HepG2 (cell line): Measurements from ENCODE around the gene S100P. TPM values are rescaled to one million over a fixed set of nuclear protein-coding genes. Genes with fewer than 3 reads are reported as not detected.

Experiments
- AGO1 ChIP-seq: fragments of 200-400 bp; formaldehyde crosslinking; IDR thresholded peaks from 2 replicates; pipeline ENCODE4 v1.6.1; 2017; ENCODE audit warnings: mild to moderate bottlenecking, low read depth, low read length, moderate library complexity; ENCODE audit not compliant: poor library complexity, severe bottlenecking
- BATF2 ChIP-seq: sonication (generic); formaldehyde crosslinking; IDR thresholded peaks from 2 replicates; pipeline ENCODE4 v1.8.0; 2022; ENCODE audit warnings: mild to moderate bottlenecking, missing genetic modification reagents, moderate library complexity
- BHLHE40 ChIP-seq: IDR thresholded peaks from 2 replicates; pipeline ENCODE4 v1.6.1; 2011; ENCODE audit warnings: low read length, improper control_type of control experiment
- GMEB1 ChIP-seq: sonication (generic); formaldehyde crosslinking; IDR thresholded peaks from 2 replicates; pipeline ENCODE4 v1.5.1; 2020; ENCODE audit warnings: missing genetic modification reagents, mild to moderate bottlenecking, borderline replicate concordance
- HNRNPL ChIP-seq: fragments of 200-400 bp; formaldehyde crosslinking; IDR thresholded peaks from 2 replicates; pipeline ENCODE4 v1.6.1; 2017; ENCODE audit warnings: mild to moderate bottlenecking, low read depth, low read length
- HNRNPUL1 ChIP-seq: fragments of 200-400 bp; formaldehyde crosslinking; IDR thresholded peaks from 2 replicates; pipeline ENCODE4 v1.6.1; 2017; ENCODE audit warnings: low read depth, mild to moderate bottlenecking, low read length, moderate library complexity
- KLF16 ChIP-seq, 2 experiments: sonication (generic) in 1 of 2; formaldehyde crosslinking in 1 of 2; IDR thresholded peaks; 2 replicates each; pipeline versions ENCODE4 v1.6.1 to v1.8.0; 2016 to 2023; ENCODE audit warnings: missing genetic modification reagents in 2 of 2, missing compliant biosample characterization in 1 of 2
- MEIS2 ChIP-seq: sonication (generic); formaldehyde crosslinking; IDR thresholded peaks from 2 replicates; pipeline ENCODE4 v1.9.0; 2021; ENCODE audit warnings: mild to moderate bottlenecking, missing genetic modification reagents
- NFE2 ChIP-seq: sonication (generic); formaldehyde crosslinking; IDR thresholded peaks from 2 replicates; pipeline ENCODE4 v1.4.0; 2020; ENCODE audit warnings: missing genetic modification reagents
- PHF21A ChIP-seq: sonication (generic); formaldehyde crosslinking; IDR thresholded peaks from 2 replicates; pipeline ENCODE4 v1.5.0; 2020; ENCODE audit warnings: mild to moderate bottlenecking, missing genetic modification reagents
- PRDM15 ChIP-seq: sonication (generic); formaldehyde crosslinking; IDR thresholded peaks from 2 replicates; pipeline ENCODE4 v1.4.0; 2020; ENCODE audit warnings: missing genetic modification reagents
- PRPF4 ChIP-seq: fragments of 200-400 bp; formaldehyde crosslinking; IDR thresholded peaks from 2 replicates; pipeline ENCODE4 v1.6.1; 2016; ENCODE audit warnings: low read length, low read depth; ENCODE audit not compliant: poor library complexity, severe bottlenecking
- REXO4 ChIP-seq: sonication (generic); formaldehyde crosslinking; IDR thresholded peaks from 2 replicates; pipeline ENCODE4 v1.8.0; 2022; ENCODE audit warnings: missing genetic modification reagents, mild to moderate bottlenecking, borderline replicate concordance
- SSRP1 ChIP-seq: IDR thresholded peaks from 2 replicates; pipeline ENCODE4 v1.6.1; 2016; ENCODE audit warnings: control low read depth
- TFDP1 ChIP-seq: IDR thresholded peaks from 2 replicates; pipeline ENCODE4 v1.6.1; 2016; ENCODE audit warnings: missing compliant biosample characterization, missing genetic modification reagents, borderline replicate concordance
- ZNF280B ChIP-seq: sonication (generic); formaldehyde crosslinking; IDR thresholded peaks from 2 replicates; pipeline ENCODE4 v1.5.0; 2020; ENCODE audit warnings: missing genetic modification reagents, mild to moderate bottlenecking, borderline replicate concordance
- ZNF30 ChIP-seq: sonication (generic); formaldehyde crosslinking; IDR thresholded peaks from 2 replicates; pipeline ENCODE4 v1.5.0; 2020; ENCODE audit warnings: mild to moderate bottlenecking, missing genetic modification reagents
- ZNF749 ChIP-seq: sonication (generic); formaldehyde crosslinking; IDR thresholded peaks from 2 replicates; pipeline ENCODE4 v1.8.0; 2022; ENCODE audit warnings: mild to moderate bottlenecking, missing genetic modification reagents, moderate library complexity, borderline replicate concordance
- ZNF766 ChIP-seq: sonication (generic); formaldehyde crosslinking; IDR thresholded peaks from 2 replicates; pipeline ENCODE4 v1.5.0; 2020; ENCODE audit warnings: missing genetic modification reagents, borderline replicate concordance
- polyA plus RNA-seq, 8 experiments: library from polyadenylated mRNA; depleted of rRNA in 3 of 8; stranded (reverse) in 7 of 8; unstranded in 1 of 8; fragments of >200 nt; fragmentation: Illumina TruSeq in 4 of 8; extraction: Trizol in 4 of 8; gene quantifications; 2 replicates each; pipeline versions ENCODE4 v1.2.1 to v1.2.3, GENCODE V29; 2011 to 2016; ENCODE audit warnings: low read depth in 4 of 8, missing spikeins in 1 of 8, mixed read lengths in 1 of 8; ENCODE audit not compliant: insufficient read depth in 1 of 8
- total RNA-seq, 5 experiments: library from RNA; depleted of rRNA; stranded (reverse); fragments of >200 nt; fragmentation: Illumina TruSeq; extraction: Trizol; gene quantifications; 2 replicates each; pipeline ENCODE4 v1.2.3, GENCODE V29; 2016; ENCODE audit warnings: low read depth in 1 of 5

S100P gene
- total and polyA plus RNA-seq, 2 of the 13 experiments (the other 11 are each of a cell fraction or from before 2014, with no cell fraction given) = 278 to 1,649 TPM

- TF ChIP-seq BATF2 (CRISPR knock-in tag) (no peak), SSRP1 (CRISPR knock-in tag) (peak; percentile 98), ZNF30 (no peak), ZNF766 (CRISPR knock-in tag) (no peak), BHLHE40 (peak; percentile 60; the same call in 1 of the 2 replicates), MEIS2 (CRISPR knock-in tag) (no peak; the same call in 1 of the 2 replicates), GMEB1 (no peak; the same call in 1 of the 2 replicates), KLF16 (CRISPR knock-in tag; IDR thresholded peaks at IDR 0.05) (peak in 1 of 2 experiments; percentile 84; a peak in 2 of 4 replicates), HNRNPUL1 (no peak), PRDM15 (CRISPR knock-in tag) (no peak), ZNF749 (peak; percentile 79; the same call in 1 of the 2 replicates), PRPF4 (no peak), AGO1 (no peak), TFDP1 (CRISPR knock-in tag) (no peak; the same call in 1 of the 2 replicates), PHF21A (CRISPR knock-in tag) (no peak), ZNF280B (CRISPR knock-in tag) (no peak; the same call in 1 of the 2 replicates), REXO4 (CRISPR knock-in tag) (no peak), HNRNPL (peak; percentile 84; the same call in 1 of the 2 replicates), NFE2 (no peak)
Measured at GRCh38 chr4:6693231-6694176, at the start of gene S100P (continued).
